Measurements from ENCODE around the gene GALNTL6. TPM values are rescaled to one million over a fixed set of nuclear protein-coding genes. Genes with fewer than 3 reads are reported as not detected.

GALNTL6 gene
- total RNA-seq, 4 donors from 2014 or later, result 0.26 to 4.0 (median 1.5) TPM; not detected in 1

GRCh38 chr4:172865103-172865502, 1051.9 kb downstream of the GALNTL6 start:
- no peaks in the 10 kb centered on the region for H3K36me3 ChIP-seq
- H3K4me1 ChIP-seq, result no peaks in the 10 kb centered on the region
- no peak for DNase-seq (ENCODE audit: low spot score in 2 of 2)
- no peak overlapping the region for H3K27ac ChIP-seq
- H3K9me3 ChIP-seq, result no peaks in the 10 kb centered on the region
- H3K4me3 ChIP-seq, result no peak overlapping the region
- no peaks in the 10 kb centered on the region for H3K27me3 ChIP-seq
- TF ChIP-seq POLR2AphosphoS5 (IDR thresholded peaks at IDR 0.05), result no peak
- TF ChIP-seq POLR2A (IDR thresholded peaks at IDR 0.05), result no peak
- TF ChIP-seq, protein P1, sequence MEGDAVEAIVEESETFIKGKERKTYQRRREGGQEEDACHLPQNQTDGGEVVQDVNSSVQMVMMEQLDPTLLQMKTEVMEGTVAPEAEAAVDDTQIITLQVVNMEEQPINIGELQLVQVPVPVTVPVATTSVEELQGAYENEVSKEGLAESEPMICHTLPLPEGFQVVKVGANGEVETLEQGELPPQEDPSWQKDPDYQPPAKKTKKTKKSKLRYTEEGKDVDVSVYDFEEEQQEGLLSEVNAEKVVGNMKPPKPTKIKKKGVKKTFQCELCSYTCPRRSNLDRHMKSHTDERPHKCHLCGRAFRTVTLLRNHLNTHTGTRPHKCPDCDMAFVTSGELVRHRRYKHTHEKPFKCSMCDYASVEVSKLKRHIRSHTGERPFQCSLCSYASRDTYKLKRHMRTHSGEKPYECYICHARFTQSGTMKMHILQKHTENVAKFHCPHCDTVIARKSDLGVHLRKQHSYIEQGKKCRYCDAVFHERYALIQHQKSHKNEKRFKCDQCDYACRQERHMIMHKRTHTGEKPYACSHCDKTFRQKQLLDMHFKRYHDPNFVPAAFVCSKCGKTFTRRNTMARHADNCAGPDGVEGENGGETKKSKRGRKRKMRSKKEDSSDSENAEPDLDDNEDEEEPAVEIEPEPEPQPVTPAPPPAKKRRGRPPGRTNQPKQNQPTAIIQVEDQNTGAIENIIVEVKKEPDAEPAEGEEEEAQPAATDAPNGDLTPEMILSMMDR (IDR thresholded peaks at IDR 0.05), result no peak
- no peak for TF ChIP-seq EP300 (IDR thresholded peaks at IDR 0.05)
- 70% methylated on average over 2 of the region's 2 CpGs for WGBS

DNA sequence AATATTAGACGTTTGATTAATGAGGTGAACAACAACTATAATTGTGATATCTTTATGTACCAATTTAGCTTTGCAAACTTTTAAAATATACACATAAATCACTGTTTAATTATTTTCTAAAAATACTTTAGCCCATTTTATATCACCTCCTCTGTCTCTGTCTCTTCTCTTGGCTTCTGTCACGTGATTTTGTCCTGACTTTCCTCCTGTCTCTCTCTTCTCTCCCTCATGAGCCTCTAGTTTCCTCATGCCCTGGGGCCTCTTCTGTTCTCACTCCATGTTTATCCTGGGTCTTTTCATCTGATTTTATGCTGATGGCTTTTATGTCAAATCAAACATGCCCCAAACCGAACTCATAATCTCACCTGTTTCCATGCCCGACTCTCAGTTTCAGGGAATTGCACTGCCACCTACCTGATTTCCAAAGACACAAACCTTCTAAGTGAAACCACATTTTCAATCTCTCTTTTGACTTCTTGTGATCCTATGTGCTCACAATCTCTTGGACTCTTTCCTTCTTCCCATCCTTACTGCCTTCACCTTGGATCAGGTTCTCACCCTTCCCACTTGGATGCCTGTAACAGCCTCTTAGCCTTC, 1052.4 kb downstream of the GALNTL6 start:
- no peaks in the 10 kb centered on the region for H3K4me1 ChIP-seq
- H3K4me3 ChIP-seq, result no peak overlapping the region
- no peak for DNase-seq (ENCODE audit: low spot score in 2 of 2)
- TF ChIP-seq POLR2AphosphoS5 (IDR thresholded peaks at IDR 0.05) (no peak), EP300 (IDR thresholded peaks at IDR 0.05) (no peak)
- WGBS, result 35% methylated on average over 4 of the region's 4 CpGs
- no peaks in the 10 kb centered on the region for H3K27me3 ChIP-seq
- H3K9me3 ChIP-seq, result no peaks in the 10 kb centered on the region
- H3K27ac ChIP-seq, result no peak overlapping the region
- H3K36me3 ChIP-seq, result no peaks in the 10 kb centered on the region

- H3K27me3 ChIP-seq, result no peaks in the 10 kb centered on the region
- no peak overlapping the region for H3K4me3 ChIP-seq
- 84% methylated on average over 4 of the region's 4 CpGs for WGBS
- H3K9me3 ChIP-seq, result no peaks in the 10 kb centered on the region
- no peaks in the 10 kb centered on the region for H3K4me1 ChIP-seq
- no peak for DNase-seq (ENCODE audit: low spot score in 2 of 2)
- TF ChIP-seq, protein P1 (IDR thresholded peaks at IDR 0.05), result no peak
- TF ChIP-seq EP300 (IDR thresholded peaks at IDR 0.05), result no peak
- TF ChIP-seq POLR2A (IDR thresholded peaks at IDR 0.05), result no peak
- no peak for TF ChIP-seq POLR2AphosphoS5 (IDR thresholded peaks at IDR 0.05)
- no peaks in the 10 kb centered on the region for H3K36me3 ChIP-seq
- H3K27ac ChIP-seq, result no peak overlapping the region
These were observed 1053.2 kb downstream of the GALNTL6 start for GRCh38 chr4:172866421-172866820.

DNA sequence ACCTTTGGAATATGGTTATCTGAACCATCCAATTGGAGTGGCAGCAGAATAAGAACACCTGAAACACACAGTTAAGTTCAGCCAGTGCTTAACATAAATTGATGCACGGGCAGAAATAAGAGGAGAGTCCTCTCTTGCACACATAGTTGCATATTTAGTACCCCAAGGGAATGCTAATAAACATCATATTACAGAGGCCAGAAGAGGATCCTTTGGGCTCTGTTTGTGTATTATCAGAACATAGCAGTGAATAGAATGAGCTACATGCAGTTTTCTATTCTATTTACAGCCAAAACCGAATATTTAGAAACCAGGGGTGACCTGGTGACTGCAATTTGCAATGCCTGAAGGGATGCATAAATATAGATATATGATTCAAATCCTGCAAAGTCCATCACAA, 1054.6 kb downstream of the GALNTL6 start:
- TF ChIP-seq, protein P1 (IDR thresholded peaks at IDR 0.05), result no peak
- no peak for TF ChIP-seq POLR2A (IDR thresholded peaks at IDR 0.05)
- TF ChIP-seq EP300 (IDR thresholded peaks at IDR 0.05), result no peak
- no peak for TF ChIP-seq POLR2AphosphoS5 (IDR thresholded peaks at IDR 0.05)

DNA sequence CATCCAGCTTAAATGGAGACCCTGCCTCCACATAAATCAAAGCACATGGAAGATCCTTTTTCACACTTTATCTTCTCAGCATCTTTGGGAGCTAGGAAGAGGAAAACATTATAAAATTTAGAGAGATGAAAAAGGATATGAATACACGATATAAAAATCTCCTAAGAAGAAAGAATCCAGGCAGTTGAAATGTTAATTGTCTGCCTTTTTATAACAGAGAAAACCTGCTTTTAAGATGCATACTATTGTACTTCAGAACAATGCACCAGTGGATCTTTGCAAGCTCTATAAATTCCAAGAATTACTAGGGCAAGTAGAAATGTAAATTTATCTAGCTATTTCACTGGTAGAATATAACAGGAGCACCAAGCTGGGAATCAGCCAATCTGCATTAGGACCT, 1055.1 kb downstream of the GALNTL6 start:
- Histone ChIP-seq H3K27me3 (no peaks in the 10 kb centered on the region), H3K9me3 (no peaks in the 10 kb centered on the region), H3K36me3 (no peaks in the 10 kb centered on the region), H3K4me1 (no peaks in the 10 kb centered on the region), H3K4me3 (no peak overlapping the region), H3K27ac (no peak overlapping the region)
- no peak for DNase-seq (ENCODE audit: low spot score in 2 of 2)
- TF ChIP-seq POLR2A (IDR thresholded peaks at IDR 0.05) (no peak), EP300 (IDR thresholded peaks at IDR 0.05) (no peak), POLR2AphosphoS5 (IDR thresholded peaks at IDR 0.05) (no peak)
- TF ChIP-seq, protein P1 (IDR thresholded peaks at IDR 0.05), result no peak
- 67% methylated on average over 1 of the region's 1 CpG for WGBS

More for the DNA sequence above, 1054.6 kb downstream of the GALNTL6 start:
- Histone ChIP-seq H3K27ac (no peak overlapping the region), H3K27me3 (no peaks in the 10 kb centered on the region), H3K4me1 (no peaks in the 10 kb centered on the region), H3K36me3 (no peaks in the 10 kb centered on the region), H3K4me3 (no peak overlapping the region), H3K9me3 (no peaks in the 10 kb centered on the region)
- WGBS, result 63% methylated on average over 2 of the region's 2 CpGs
- no peak for DNase-seq (ENCODE audit: low spot score in 2 of 2)

Data from suprapubic skin (tissue), 4 donors.